ENCODE data around the gene ZBTB8B. TPM values are rescaled to one million over a fixed set of nuclear protein-coding genes. Genes with fewer than 3 reads are reported as not detected.

Gene ZBTB8B
- total RNA-seq, 1 experiment from 2014 or later = 0.08 TPM

- DNase-seq (ENCODE audit: low read depth, low spot score) (no peak), ATAC-seq (no peak)
- ChIA-PET CTCF (interaction anchor here (0.5 kb wide), 1 partner anchor 19 kb away, joined by 4 read pairs; no protein-coding TSS in a partner anchor), POLR2A (interaction anchor here (0.7 kb wide), 1 partner anchor 24 kb away, joined by 3 read pairs; no protein-coding TSS in a partner anchor)
- Histone ChIP-seq H3K36me3 (ENCODE audit: control insufficient read depth, insufficient read depth, low read length) (no peaks in the 10 kb centered on the region; the same call in 1 of the 2 replicates), H3K4me3 (ENCODE audit: low read depth in 2 of 2, low read length in 2 of 2) (no peak overlapping the region), H3K4me1 (ENCODE audit: control insufficient read depth, insufficient read depth, low read length) (0 out of 2 replicates have a peak, but pooled peaks cover 5% of the 10 kb centered on the region), H3K27me3 (ENCODE audit: control insufficient read depth, insufficient read depth, low read length) (peaks cover 13% of the 10 kb centered on the region), H3K27ac (ENCODE audit: low read length) (no peak overlapping the region), H3K9me3 (ENCODE audit: control insufficient read depth, insufficient read depth, low read depth, low read length) (no peaks in the 10 kb centered on the region)
- no peak for TF ChIP-seq TCF7L2 (IDR thresholded peaks at IDR 0.05; ENCODE audit: low read depth, low read length)
- no peak for TF ChIP-seq POLR2AphosphoS5 (IDR thresholded peaks at IDR 0.05; ENCODE audit: low read depth, low read length)
- TF ChIP-seq REST (IDR thresholded peaks at IDR 0.05; ENCODE audit: insufficient read depth in 1 of 2, low read depth in 2 of 2, low read length in 1 of 2) = no peak
- TF ChIP-seq CTCF (IDR thresholded peaks at IDR 0.05) = no peak
- TF ChIP-seq SIN3A (IDR thresholded peaks at IDR 0.05; ENCODE audit: borderline replicate concordance, insufficient read depth, low read depth, low read length) = no peak
- in situ Hi-C loops (cut with HindIII; ENCODE audit: low pct_unique_long_range_greater_than_20kb, low sequenced_read_pairs) (no loop called here), intact Hi-C loops (cut with micrococcal nuclease; ENCODE audit: unreplicated experiment) (no loop called here)
- BruUV-seq (replicated peaks) = no TSS peak
Observed at GRCh38 chr1:32466761-32467160, 1.9 kb downstream of the ZBTB8B start.

DNA sequence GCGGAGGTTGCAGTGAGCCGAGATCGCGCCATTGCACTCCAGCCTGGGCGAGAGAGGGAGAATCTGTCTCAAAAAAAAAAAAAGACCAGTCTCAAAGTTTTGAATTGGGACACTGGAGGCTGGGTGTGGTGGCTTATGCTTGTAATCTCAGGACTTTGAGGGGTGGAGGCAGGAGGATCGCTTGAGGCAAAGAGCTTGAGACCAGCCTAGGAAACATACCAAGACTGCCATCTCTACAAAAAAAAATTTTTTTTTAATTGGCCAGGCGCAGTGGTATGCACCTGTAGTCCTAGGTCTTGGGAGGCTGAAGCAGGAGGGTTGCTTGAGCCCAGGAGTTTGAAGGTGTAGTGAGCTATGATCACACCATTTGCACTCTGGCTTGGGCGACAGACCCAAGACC, 3.9 kb downstream of the ZBTB8B start:
- in situ Hi-C loops (cut with HindIII; ENCODE audit: low pct_unique_long_range_greater_than_20kb, low sequenced_read_pairs) (no loop called here), intact Hi-C loops (cut with micrococcal nuclease; ENCODE audit: unreplicated experiment) (no loop called here)
- Histone ChIP-seq H3K27ac (ENCODE audit: low read length) (no peak overlapping the region), H3K36me3 (ENCODE audit: control insufficient read depth, insufficient read depth, low read length) (no peaks in the 10 kb centered on the region; the same call in 1 of the 2 replicates), H3K27me3 (ENCODE audit: control insufficient read depth, insufficient read depth, low read length) (peaks cover 13% of the 10 kb centered on the region), H3K4me3 (ENCODE audit: low read depth in 2 of 2, low read length in 2 of 2) (no peak overlapping the region), H3K4me1 (ENCODE audit: control insufficient read depth, insufficient read depth, low read length) (0 out of 2 replicates have a peak, but pooled peaks cover 5% of the 10 kb centered on the region), H3K9me3 (ENCODE audit: control insufficient read depth, insufficient read depth, low read depth, low read length) (no peaks in the 10 kb centered on the region)
- CTCF ChIA-PET = no interaction called here
- DNase-seq (ENCODE audit: low read depth, low spot score) = no peak
- no TSS peak for BruUV-seq (replicated peaks)
- ATAC-seq = no peak
- TF ChIP-seq TCF7L2 (IDR thresholded peaks at IDR 0.05; ENCODE audit: low read depth, low read length) = no peak
- TF ChIP-seq POLR2AphosphoS5 (IDR thresholded peaks at IDR 0.05; ENCODE audit: low read depth, low read length) = no peak
- no peak for TF ChIP-seq CTCF (IDR thresholded peaks at IDR 0.05)
- POLR2A ChIA-PET = interaction anchor here (0.7 kb wide), 2 partner anchors 136 to 187 kb away, joined by 4 to 5 read pairs; no protein-coding TSS in a partner anchor

All from Panc1 (cell line).